ENCODE measurements around the gene NFASC. TPM values are rescaled to one million over a fixed set of nuclear protein-coding genes. Genes with fewer than 3 reads are reported as not detected.

Gene NFASC
- total and polyA plus RNA-seq, 9 of the 15 experiments (the other 6 are each of a cell fraction or from before 2014, with no cell fraction given): 0.03 to 0.16 (median 0.06) TPM; not detected in 6

- H3K27me3 ChIP-seq (ENCODE audit: control insufficient read depth in 2 of 2, insufficient read depth in 2 of 2, low read length in 2 of 2): peaks cover 2 to 33% of the 10 kb centered on the region in 2 experiments; a peak in 4 of 5 replicates
- H3K4me1 ChIP-seq (replicated peaks in 1 of 2; ENCODE audit: control insufficient read depth in 2 of 2, insufficient read depth in 2 of 2, low read length in 2 of 2): no peaks in the 10 kb centered on the region
- no peak for FAIRE-seq
- no peaks in the 10 kb centered on the region for H3K79me2 ChIP-seq (ENCODE audit: control insufficient read depth, insufficient read depth, low read length)
- in situ Hi-C loops (cut with MboI): no loop called here
- ATAC-seq: no peak
- intact Hi-C loops (cut with micrococcal nuclease): no loop called here
- 0% methylated on average over 2 of the region's 2 CpGs for WGBS (ENCODE audit: insufficient coverage, low coverage, missing lambda C conversion rate)
- TF ChIP-seq KAT8 (IDR thresholded peaks at IDR 0.05; ENCODE audit: low read depth): no peak
- no peak for TF ChIP-seq GTF2F1 (IDR thresholded peaks at IDR 0.05; ENCODE audit: low read depth, low read length)
- TF ChIP-seq U2AF1 (optimal IDR thresholded peaks at IDR 0.05; ENCODE audit: low read depth, low read length): no peak
- no peak for TF ChIP-seq FOXO4 (CRISPR knock-in tag; IDR thresholded peaks at IDR 0.05)
- TF ChIP-seq SAFB2 (IDR thresholded peaks at IDR 0.05; ENCODE audit: borderline replicate concordance, low read depth, low read length, severe bottlenecking): no peak
- no peak for TF ChIP-seq ZNF324 (CRISPR knock-in tag; IDR thresholded peaks at IDR 0.05)
- no peak for TF ChIP-seq FOXK2 (conservative IDR thresholded peaks at IDR 0.05 in 1 of 2, IDR thresholded peaks at IDR 0.05 in 1 of 2; ENCODE audit: low read depth in 2 of 2)
- TF ChIP-seq ZNF354B (CRISPR knock-in tag; IDR thresholded peaks at IDR 0.05): no peak
- no peak for TF ChIP-seq PHB (CRISPR knock-in tag; IDR thresholded peaks at IDR 0.05)
- TF ChIP-seq SMAD1 (IDR thresholded peaks at IDR 0.05; ENCODE audit: low read depth, low read length, partially characterized antibody): no peak
- no peak for TF ChIP-seq POLR2G (IDR thresholded peaks at IDR 0.05; ENCODE audit: low read depth, low read length)
- no peak for TF ChIP-seq PHF20 (IDR thresholded peaks at IDR 0.05; ENCODE audit: partially characterized antibody)
- no peak for TF ChIP-seq PURB (CRISPR knock-in tag; IDR thresholded peaks at IDR 0.05; ENCODE audit: low read depth)
- TF ChIP-seq SRSF9 (IDR thresholded peaks at IDR 0.05; ENCODE audit: borderline replicate concordance, low read depth, low read length): no peak
- TF ChIP-seq SMAD3 (CRISPR knock-in tag; conservative IDR thresholded peaks at IDR 0.05): no peak
- TF ChIP-seq ARHGAP35 (IDR thresholded peaks at IDR 0.05; ENCODE audit: partially characterized antibody): no peak
- no peak for TF ChIP-seq BRF2 (IDR thresholded peaks at IDR 0.05; ENCODE audit: borderline replicate concordance, insufficient read depth, insufficient read length)
- TF ChIP-seq MYNN (IDR thresholded peaks at IDR 0.05): no peak
- no peak for TF ChIP-seq MYNN (CRISPR knock-in tag; IDR thresholded peaks at IDR 0.05)
- TF ChIP-seq SLC30A9 (CRISPR knock-in tag; IDR thresholded peaks at IDR 0.05): no peak
- H3K9me1 ChIP-seq (ENCODE audit: control insufficient read depth, insufficient read depth, low read length): no peaks in the 10 kb centered on the region
- no peak overlapping the region for H3K9ac ChIP-seq (ENCODE audit: insufficient read depth in 1 of 2, low read depth in 2 of 2, low read length in 2 of 2)
- H3K36me3 ChIP-seq (ENCODE audit: control insufficient read depth, insufficient read depth, low read length): no peaks in the 10 kb centered on the region
- no peak overlapping the region for H3K4me2 ChIP-seq (ENCODE audit: insufficient read depth, low read length)
- BruUV-seq (replicated peaks): no TSS peak
- CTCF ChIA-PET (ENCODE audit: low intra/inter-chr PET ratio): no interaction called here
- no peaks in the 10 kb centered on the region for H3K9me3 ChIP-seq (replicated peaks; ENCODE audit: control insufficient read depth, insufficient read depth, low read depth, low read length)
- DNase-seq (ENCODE audit: extremely low read depth in 1 of 4, low spot score in 3 of 4): no peak
- POLR2A ChIA-PET: interaction anchor here (0.7 to 1.2 kb wide), 2 partner anchors 15 to 599 kb away, joined by 4 read pairs; no protein-coding TSS in a partner anchor
- no peak overlapping the region for H2AFZ ChIP-seq (ENCODE audit: low read depth, low read length)
- no peak overlapping the region for H3K27ac ChIP-seq (ENCODE audit: extremely low read depth, low read depth, low read length)
- H3K4me3 ChIP-seq: no peak overlapping the region
- peaks cover 11% of the 10 kb centered on the region for H4K20me1 ChIP-seq (replicated peaks; ENCODE audit: control insufficient read depth, insufficient read depth, low read length)
These were observed 16.4 kb upstream of the NFASC start for GRCh38 chr1:204854286-204854685.

Data from K562 (cell line).